ENCODE data around the gene UBXN10.
"Not testable (repeated sequence)": the region's sequence is repeated elsewhere in the genome, so short reads cannot be mapped to it uniquely, and the experiment has no call there.

The UBXN10 gene

GRCh38 chr1:20228314-20228825 lies 42.5 kb downstream of the UBXN10 start:
- Histone ChIP-seq H3K36me3 (ENCODE audit: control insufficient read depth, insufficient read depth, low read length) (no peaks in the 10 kb centered on the region), H3K4me3 (replicated peaks; ENCODE audit: low read depth, low read length) (no peak overlapping the region), H3K27me3 (replicated peaks; ENCODE audit: control insufficient read depth, insufficient read depth, low read length) (no peaks in the 10 kb centered on the region; the same call in none of the 2 replicates)
- TF ChIP-seq, protein P1, sequence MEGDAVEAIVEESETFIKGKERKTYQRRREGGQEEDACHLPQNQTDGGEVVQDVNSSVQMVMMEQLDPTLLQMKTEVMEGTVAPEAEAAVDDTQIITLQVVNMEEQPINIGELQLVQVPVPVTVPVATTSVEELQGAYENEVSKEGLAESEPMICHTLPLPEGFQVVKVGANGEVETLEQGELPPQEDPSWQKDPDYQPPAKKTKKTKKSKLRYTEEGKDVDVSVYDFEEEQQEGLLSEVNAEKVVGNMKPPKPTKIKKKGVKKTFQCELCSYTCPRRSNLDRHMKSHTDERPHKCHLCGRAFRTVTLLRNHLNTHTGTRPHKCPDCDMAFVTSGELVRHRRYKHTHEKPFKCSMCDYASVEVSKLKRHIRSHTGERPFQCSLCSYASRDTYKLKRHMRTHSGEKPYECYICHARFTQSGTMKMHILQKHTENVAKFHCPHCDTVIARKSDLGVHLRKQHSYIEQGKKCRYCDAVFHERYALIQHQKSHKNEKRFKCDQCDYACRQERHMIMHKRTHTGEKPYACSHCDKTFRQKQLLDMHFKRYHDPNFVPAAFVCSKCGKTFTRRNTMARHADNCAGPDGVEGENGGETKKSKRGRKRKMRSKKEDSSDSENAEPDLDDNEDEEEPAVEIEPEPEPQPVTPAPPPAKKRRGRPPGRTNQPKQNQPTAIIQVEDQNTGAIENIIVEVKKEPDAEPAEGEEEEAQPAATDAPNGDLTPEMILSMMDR (IDR thresholded peaks at IDR 0.05; ENCODE audit: insufficient read depth, low read length, poor library complexity, severe bottlenecking) = no peak
- no peak for DNase-seq (ENCODE audit: extremely low read depth, insufficient read length)

- Histone ChIP-seq H3K36me3 (ENCODE audit: control insufficient read depth, insufficient read depth, low read length) (no peaks in the 10 kb centered on the region), H3K27me3 (replicated peaks; ENCODE audit: control insufficient read depth, insufficient read depth, low read length) (no peaks in the 10 kb centered on the region; the same call in none of the 2 replicates), H3K4me3 (replicated peaks; ENCODE audit: low read depth, low read length) (no peak overlapping the region)
- no peak for DNase-seq (ENCODE audit: extremely low read depth, insufficient read length)
- TF ChIP-seq, protein P1 (IDR thresholded peaks at IDR 0.05; ENCODE audit: insufficient read depth, low read length, poor library complexity, severe bottlenecking) = no peak
These were observed 43.3 kb downstream of the UBXN10 start for GRCh38 chr1:20229171-20229570.

DNA sequence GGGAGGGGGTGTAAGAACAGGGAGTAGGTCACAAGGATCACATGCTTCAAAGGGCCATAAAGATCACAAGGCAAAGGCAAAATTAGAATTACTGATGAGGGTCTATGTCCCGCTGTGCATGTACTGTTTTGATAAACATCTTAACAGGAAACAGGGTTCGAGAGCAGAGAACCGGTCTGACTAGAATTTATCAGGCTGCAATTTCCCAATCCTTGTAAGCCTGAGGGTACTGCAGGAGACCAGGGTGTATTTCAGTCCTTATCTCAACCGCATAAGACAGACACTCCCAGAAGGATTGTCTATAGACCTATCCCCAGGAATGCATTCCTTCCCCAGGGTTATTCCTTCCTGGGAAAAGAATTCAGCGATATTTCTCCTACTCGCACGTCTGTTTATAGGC lies 46.7 kb downstream of the UBXN10 start:
- not testable (repeated sequence) for DNase-seq (ENCODE audit: extremely low read depth, insufficient read length); H3K36me3 ChIP-seq (ENCODE audit: control insufficient read depth, insufficient read depth, low read length); H3K27me3 ChIP-seq (replicated peaks; ENCODE audit: control insufficient read depth, insufficient read depth, low read length); H3K4me3 ChIP-seq (replicated peaks; ENCODE audit: low read depth, low read length)

GRCh38 chr1:20233394-20233793 lies 47.5 kb downstream of the UBXN10 start:
- TF ChIP-seq, protein P1 (IDR thresholded peaks at IDR 0.05; ENCODE audit: insufficient read depth, low read length, poor library complexity, severe bottlenecking) = peak; percentile 25
- DNase-seq (ENCODE audit: extremely low read depth, insufficient read length) = no peak
- no peak overlapping the region for H3K4me3 ChIP-seq (replicated peaks; ENCODE audit: low read depth, low read length)
- H3K27me3 ChIP-seq (replicated peaks; ENCODE audit: control insufficient read depth, insufficient read depth, low read length) = no peaks in the 10 kb centered on the region; the same call in 1 of the 2 replicates
- H3K36me3 ChIP-seq (ENCODE audit: control insufficient read depth, insufficient read depth, low read length) = no peaks in the 10 kb centered on the region

- Histone ChIP-seq H3K4me3 (replicated peaks; ENCODE audit: low read depth, low read length) (no peak overlapping the region), H3K36me3 (ENCODE audit: control insufficient read depth, insufficient read depth, low read length) (no peaks in the 10 kb centered on the region), H3K27me3 (replicated peaks; ENCODE audit: control insufficient read depth, insufficient read depth, low read length) (no peaks in the 10 kb centered on the region)
- TF ChIP-seq, protein P1 (IDR thresholded peaks at IDR 0.05; ENCODE audit: insufficient read depth, low read length, poor library complexity, severe bottlenecking) = no peak
- DNase-seq (ENCODE audit: extremely low read depth, insufficient read length) = no peak
These were observed 48.0 kb downstream of the UBXN10 start for GRCh38 chr1:20233866-20234265.

DNA sequence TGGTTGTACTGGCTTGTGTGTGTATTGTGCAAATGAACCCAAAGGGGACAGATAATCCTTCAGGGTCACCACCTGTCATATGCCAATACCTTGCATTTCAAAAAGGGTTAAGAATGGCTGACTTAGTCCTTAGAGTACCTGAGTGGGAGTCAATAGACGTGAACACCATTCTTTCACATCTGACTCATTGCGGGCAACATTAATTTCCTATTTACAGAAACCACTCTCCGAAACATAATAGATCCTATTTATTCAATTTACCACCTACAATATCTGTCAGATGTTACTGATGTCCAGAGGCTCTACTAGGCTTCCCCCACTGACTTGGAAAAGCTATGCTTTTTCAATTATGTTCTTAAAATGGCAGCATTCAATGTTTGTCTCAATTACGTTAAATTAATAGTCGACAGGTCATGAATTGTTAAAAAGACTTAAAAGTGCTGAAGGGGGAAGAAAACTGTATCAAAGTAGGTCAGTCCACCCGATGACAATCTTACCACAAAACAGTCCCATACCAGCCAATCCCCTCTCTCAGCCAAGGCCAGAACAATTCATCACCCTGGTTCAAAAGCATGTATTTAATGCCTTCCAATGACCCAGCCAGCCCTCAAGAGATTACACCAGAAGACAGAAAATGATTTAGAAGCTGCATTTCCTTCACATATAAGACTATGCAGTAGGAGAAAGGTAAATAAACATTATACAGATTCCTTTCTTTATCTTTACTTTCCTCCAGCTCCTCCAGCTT lies 49.1 kb downstream of the UBXN10 start:
- H3K36me3 ChIP-seq (ENCODE audit: control insufficient read depth, insufficient read depth, low read length) = no peaks in the 10 kb centered on the region
- no peak overlapping the region for H3K4me3 ChIP-seq (replicated peaks; ENCODE audit: low read depth, low read length)
- TF ChIP-seq, protein P1 (IDR thresholded peaks at IDR 0.05; ENCODE audit: insufficient read depth, low read length, poor library complexity, severe bottlenecking) = no peak
- H3K27me3 ChIP-seq (replicated peaks; ENCODE audit: control insufficient read depth, insufficient read depth, low read length) = no peaks in the 10 kb centered on the region
- no peak for DNase-seq (ENCODE audit: extremely low read depth, insufficient read length)

Data from GM06990 (cell line).